NCI-H2081 (cell line): ENCODE measurements around the gene RETSAT.

Experiments
- DNase-seq, 2 experiments: peaks; one replicate each; lab custom pipeline; 2025; lab: John Stamatoyannopoulos, UW

Gene RETSAT

GRCh38 chr2:85307527-85307897, 46.8 kb downstream of the RETSAT start:
- DNase-seq: no peak

- DNase-seq: no peak
Observed at GRCh38 chr2:85303780-85304531, 50.4 kb downstream of the RETSAT start.

- DNase-seq: no peak
Observed at GRCh38 chr2:85302121-85302520, 52.2 kb downstream of the RETSAT start.
